Measurements from ENCODE around the gene GRM1.

Gene GRM1

DNA sequence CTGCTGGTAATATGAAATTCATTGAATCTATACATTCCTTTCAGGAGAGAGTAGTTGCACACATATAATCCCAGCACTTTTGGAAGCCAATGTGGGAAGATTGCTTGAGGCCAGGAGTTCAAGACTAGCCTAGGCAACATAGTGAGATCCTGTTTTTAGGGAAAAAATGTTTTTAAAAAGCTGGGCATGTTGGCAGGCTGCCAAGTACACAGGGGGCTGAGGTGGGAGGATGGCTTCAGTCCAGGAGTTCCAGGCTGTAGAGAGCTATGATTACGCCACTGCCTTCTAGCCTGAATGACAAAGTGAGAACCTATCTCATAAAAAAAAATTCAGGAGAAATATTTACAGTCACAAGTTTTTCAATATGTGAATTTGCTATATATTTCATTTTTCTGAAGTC, 71.9 kb downstream of the GRM1 start:
- no peak for DNase-seq

DNA sequence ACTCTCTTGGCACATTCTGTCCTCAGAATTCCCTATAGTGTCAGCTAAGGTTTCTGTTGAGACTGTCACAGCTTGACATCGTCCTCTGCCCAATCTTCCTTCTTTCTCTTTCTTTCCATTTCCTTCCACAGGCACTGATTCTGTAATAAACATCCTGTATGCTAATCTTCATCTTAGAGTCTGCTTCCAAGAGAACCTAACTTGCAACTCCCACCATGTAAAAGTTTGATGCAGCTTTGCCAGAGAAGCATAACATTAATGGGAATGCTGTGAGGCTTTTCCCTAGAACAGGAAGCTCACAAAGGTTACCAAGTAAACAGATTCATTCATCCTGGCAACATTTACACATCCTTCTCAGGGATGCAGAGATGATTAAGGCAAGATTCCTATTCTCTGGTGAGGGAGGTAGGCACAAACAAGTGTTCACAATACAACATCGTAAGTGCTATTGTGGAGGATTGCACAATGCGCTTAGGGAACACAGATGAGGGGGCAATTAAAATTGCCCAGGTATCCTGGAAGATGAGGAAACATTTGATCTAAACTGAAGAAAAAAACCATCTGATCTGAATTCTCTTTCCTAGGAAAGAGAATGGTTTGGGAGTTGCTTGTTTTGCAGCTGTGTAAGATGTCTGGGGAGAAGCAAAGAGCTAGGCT, 74.7 kb downstream of the GRM1 start:
- no peak for DNase-seq

DNA sequence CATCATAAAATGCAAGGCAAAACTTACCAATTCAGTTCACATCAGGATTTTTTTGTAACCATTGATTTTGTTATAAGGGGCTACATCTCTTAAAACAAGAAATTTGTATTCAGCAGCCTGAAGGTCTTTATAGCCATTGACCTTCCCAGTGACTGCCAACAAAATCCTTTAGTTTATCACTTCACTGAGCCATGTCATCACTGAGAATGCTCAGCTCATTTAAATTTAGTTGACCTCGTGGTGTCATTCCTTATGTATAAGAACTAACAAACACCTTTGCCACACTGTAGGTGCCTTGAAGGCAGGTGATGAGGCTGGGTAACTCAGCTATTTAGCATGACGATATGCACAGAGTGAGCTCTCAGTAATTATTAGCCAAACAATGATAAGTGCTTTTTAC, 77.7 kb downstream of the GRM1 start:
- no peak for DNase-seq

DNA sequence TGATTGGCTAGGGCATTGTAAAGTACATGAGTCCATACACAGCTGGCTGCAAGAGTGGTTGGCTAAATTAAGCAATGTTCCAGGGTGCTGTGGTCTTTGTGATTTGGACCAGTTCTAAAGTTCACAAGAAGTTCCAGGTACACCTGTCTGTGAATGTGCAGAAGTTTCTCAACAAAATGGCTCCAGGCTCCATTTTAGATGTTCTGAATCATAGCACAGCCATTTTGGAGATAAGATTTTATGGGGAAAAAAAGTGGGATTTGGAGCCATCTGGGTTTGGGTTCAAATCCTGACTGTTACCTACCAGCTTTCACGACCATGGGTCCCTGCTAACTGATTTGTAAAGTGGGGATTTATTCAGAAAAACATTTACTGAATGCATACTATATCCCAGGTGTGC, 82.1 kb downstream of the GRM1 start:
- DNase-seq = no peak

DNA sequence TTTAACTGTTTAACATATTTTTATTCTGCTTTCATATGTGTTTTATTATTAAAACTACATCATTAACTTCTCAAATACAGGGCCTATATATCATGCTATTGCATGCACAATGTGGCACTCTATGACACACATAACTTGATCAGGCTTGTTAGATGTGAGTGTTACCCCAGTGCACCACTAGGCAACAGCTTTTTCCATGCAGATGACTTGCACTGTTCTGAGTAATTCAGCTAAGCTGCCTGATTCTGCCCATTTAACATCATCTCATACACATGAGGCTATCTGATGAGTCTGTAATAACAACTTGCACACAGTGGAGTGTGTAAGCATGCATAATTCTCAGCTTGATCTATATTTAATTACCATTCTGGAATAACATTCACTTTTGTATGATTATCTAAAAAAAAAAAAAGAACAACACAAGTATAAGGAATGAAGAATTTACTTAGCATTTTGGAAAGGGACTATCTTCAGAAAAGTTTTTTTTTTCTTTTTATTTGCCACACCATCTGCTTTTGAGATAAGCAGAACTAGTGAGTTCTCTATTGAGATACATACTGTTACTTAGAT, 83.1 kb downstream of the GRM1 start:
- no peak for DNase-seq

DNA sequence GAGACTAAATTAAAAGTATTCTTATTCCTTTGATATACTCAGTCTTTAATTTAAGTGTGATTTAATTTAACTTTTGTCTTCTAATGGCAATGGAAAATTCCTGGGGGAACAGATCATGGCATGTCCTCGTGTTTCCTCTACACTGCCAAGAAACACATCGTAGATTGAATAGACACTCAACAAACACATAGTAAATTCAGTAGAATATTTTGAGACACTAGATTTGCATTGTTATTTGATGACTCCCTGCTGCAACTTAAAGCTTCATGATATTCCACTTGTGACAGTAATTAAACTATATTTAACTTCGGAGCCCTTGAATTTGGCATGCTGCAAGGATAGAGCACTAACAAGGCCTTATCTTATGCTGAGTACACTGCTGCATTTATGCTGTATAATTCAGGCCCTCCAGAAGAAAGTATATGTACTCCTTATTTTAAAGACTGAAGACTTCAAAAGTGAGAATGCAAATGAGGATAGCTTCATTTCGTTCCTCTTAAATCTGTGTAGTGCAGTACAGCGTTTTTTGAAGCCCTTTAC, 84.3 kb downstream of the GRM1 start:
- DNase-seq = no peak

DNA sequence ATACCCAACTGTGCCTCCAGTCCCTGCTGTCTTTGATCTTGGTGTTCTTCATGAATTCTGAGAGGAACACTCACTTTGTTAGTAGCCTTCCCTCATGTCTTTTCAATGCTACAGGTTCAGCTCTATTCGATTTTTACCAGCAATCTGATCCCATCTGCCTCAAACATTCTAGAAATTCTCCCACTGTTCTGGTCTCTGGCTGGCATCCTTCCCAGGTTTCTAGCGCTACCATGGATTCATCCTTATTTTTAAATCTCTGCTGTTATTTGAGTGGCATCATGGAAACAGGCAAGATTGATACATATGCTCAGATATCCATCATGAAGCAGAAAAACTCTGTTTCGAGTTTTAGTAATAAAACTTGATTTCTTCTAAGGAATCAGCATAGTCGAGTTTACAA, 94.8 kb downstream of the GRM1 start:
- DNase-seq = no peak

DNA sequence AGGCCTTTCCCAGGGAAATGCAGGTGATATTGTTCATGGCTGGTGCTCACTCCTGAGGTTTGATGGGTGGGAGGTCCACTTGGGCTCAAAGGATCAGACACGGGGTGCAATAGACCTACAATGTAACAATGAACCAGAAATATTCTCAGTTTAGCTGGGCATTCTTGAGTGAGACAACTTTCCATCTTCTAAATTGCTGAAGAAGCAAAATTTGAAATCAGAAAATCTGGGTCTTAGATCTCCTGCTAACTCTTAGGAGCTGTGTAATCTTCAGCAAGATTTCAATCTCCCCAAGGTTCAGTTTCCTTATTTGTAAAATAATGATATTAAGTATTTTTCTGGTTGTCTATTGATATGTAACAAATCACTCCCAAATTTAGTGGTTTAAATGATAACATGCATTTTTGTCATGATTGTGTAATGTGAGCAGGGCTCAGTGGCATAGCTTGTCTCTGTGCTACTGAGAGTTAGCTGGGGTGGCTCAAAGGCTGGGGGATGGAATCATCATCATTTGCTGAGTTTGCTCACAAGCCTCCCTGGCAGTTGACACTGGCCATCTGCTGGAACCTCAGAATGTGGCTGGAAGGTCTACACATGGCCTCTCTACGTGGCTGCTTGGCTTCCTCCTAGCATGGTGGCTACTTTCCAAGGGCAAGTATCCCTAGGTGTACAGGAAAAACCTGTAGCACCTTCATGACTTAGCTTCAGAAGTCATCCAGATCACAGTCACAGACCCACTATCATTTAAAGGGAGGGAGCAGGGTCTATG, 98.8 kb downstream of the GRM1 start:
- no peak for DNase-seq

DNA sequence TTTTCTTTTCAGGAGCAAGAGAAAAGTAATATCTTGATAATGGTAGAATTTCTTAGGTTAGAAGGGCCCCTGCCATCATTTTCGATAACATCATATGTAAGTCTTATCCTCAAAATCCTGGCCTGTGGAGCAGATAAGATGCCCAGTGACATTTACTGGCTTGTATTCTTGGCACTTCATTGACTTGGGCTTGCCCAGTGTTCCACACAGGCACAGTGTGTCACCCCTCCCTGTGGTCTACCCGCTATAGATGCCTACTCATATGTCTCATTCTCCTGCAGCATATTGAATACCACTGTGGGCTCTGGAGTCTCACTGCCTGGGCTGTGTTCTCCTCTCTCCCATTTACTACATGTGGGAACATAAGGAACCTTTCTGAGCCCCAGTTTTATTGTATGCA, 105.0 kb downstream of the GRM1 start:
- no peak for DNase-seq

DNA sequence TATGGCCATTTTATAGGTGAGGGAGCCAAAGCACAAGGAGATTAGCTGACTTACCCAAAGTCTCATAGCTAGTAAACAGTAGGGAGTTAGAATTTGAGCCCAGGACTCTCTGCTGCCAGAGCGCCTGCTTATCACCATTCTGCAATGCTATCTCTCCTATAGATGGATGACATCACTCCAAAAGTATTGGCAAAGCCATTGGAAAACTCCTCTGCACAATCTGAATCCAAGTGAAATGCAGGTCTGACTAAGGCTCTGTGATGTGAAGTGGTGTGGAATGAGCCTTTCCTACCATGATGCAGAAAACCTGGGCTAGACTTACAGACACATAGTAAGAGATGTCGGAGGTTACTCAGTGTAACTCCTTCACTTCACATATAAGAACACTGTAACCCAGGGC, 106.3 kb downstream of the GRM1 start:
- no peak for DNase-seq

DNA sequence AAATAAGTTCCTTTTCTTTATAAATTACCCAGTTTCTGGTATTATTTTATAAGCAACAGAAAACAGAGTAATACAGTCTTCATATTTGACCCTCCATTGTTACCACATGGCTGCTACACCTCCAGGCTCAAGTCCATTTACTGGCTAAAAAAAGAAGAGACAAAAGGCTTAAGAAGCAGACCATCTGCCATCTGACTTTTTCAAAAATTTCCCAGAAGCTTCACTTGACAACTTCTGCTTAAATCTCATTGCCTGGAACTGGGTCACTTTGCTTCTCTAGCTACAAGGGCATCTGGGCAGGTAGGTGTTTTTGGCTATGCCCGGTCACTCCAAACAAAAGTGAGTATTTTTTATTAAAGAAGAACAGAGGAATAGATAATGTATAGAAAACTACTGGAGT, 118.0 kb downstream of the GRM1 start:
- no peak for DNase-seq

DNA sequence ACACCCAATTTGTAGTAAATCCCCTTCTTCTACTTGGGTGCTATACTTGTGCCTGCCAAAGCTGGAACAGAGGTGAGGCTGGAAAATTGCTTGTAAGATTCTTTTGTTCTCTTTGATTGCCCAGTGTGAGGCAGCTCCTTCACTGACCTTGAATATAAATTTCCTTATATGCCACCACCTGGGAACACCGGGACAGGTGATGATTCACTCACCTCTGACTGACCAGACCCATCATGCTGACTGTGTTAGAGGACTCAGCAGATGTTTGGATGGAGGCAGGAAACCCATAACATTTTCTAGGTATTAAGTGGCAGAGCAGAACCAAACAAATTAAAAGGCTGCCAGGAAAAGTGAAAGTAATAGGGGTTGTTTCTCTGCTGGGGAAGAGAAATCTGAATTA, 120.9 kb downstream of the GRM1 start:
- DNase-seq = no peak

DNA sequence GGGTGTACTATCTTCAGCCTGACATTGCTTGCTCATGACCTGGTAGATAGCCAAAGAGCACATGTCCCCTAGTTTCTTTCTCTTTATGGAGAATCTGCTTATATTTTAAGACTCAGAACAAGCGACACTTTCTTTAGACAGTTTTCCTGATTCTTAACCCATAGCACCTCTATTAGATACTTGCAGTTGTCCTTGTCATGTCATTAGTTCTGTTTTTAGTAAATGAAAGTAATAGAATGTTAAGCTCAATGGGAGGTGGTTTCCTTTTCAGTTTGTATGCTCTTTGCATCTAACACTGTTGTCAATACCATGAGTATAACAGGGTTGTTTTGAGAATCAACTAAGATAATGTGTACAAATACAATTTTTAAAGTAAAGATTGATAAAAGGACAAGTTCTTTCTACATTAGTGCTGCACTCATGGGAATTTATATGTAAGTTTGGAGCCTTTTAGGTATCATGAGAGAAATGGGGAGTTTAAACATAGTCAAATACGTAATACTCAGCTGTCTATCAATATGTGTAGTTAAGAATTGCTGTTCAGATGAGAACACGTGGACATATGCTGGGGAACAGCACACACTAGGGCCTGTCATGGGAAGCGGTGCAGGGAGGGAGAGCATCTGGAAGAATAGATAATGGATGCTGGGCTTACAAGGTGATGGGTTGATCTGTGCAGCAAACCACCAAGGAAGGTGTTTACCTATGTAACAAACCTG, 124.3 kb downstream of the GRM1 start:
- DNase-seq = no peak

DNA sequence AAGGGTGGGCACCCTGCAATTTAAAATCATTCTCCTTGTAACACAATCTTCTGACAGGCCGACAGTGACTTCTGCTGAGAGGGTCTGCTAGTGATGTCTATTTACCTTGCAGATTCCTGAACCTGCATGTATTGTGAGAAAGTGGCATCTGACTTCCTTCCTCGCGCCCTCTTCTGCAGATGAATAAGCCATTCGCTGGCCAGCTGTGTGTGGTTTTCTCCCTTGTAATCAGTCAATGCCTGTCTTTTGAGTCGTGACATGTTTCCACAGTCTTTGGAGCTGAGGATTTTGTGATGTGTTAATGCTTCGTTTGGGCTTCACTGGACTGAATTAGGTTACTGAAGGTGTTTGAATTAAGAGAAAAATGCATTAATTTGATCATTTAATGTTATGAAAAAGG, 125.3 kb downstream of the GRM1 start:
- no peak for DNase-seq

DNA sequence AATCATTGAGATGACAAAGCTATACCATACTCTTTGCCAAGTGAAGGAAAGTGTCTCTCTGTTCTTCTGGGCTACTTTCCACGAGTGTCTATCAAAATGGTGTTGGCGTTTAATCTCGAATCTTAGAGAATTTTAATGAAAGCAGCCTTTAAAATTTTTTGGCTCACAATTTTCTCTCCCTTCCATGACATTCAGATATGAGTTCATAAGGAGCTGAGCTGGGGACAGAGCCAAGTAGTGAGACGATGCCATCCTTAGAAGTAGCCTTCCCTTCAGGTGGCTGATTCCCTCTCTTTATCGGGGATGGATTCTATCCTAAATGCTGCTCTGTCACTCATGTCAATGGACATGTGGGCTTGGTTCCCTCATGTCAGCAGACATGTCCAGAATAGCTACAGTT, 132.8 kb downstream of the GRM1 start:
- DNase-seq = no peak

DNA sequence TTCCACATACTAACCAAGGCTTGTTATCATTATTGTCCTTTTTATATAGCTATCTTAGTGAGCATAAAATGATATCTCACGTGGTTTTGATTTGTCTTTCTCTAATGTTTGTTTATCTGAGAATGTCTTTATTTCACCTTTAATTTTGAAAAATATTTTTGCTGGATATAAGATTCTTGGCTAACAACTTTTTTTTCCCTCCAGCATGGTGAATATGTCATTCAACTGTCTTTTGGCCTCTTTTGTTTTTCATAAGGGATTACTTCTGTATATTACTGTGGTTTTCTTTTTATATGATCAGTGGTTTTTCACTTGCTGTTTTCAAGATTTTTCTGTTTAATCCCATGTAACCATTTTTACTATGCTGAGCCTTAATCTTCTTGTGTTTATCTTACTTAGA, 141.0 kb downstream of the GRM1 start:
- DNase-seq = no peak

DNA sequence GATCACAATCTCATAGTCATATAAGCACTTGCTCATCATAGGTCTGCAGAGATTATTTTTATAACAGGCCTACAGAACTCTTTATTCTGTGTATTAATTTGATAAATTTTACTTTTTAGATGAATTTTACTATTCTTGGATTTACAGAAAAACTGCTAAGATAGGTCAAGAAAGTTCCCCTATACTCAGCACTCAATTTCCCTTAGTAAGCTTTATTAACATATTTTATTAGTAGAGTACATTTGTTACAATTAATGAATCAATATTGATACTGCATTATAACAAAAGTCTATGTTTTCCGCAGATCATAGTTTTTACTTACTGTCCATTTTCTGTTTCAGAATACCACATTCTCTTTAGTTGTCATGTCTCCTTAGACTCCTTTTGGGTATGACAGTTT, 148.9 kb downstream of the GRM1 start:
- DNase-seq = no peak

DNA sequence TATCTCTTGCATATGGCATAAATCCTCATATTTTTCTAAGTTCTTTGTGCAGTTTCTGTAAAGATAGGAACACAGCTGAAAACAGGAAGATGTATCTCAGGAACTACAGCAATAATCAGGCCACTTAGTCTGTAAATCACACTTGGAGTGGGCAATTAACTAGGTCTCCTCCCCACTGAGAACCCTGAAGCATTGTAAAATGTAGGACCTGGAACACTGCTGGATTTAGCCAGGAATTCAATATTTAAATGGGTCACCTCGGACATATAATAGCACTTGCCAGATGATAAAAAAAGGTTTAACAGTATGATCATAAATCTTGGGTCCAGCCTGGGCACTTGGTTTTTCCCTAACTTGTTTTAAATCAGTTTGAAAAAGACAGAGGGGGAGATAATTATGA, 155.0 kb downstream of the GRM1 start:
- DNase-seq = no peak

DNA sequence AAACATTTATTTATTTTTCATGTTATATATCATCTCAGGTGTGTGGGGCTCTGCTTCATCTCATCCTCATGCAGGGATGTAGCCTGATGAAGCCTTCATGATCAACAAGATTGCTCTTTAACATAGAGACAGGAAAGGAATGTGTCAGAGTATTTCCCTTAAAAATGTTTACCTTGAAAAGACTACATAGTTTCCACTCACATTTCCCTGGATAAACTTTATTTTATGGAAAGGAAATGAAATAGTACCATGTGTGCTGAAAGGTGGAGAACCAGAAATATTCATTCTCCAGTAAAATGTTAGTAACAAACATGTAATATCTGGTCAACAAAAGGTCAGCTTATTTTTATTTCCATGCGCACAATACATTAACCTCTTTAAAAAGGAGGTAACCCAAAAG, 155.8 kb downstream of the GRM1 start:
- DNase-seq = no peak

DNA sequence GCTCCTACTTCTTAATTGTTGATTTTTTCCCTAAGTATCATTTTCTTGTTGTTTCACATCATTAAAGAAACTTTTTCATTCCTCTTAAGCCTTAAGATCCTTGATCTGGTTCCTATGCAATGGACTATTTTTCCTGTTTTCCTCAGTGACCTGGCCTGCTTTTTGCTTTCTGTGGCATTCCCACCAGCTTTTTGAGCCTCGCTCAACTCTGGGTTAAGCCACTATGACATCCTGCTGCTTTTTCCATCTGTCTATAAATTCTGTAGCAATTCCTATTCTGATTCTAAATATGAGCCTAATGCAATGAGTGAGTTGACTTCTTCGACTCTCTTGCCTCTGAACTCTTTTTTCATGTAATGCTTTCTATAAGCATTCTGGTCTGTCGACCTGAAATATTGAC, 160.3 kb downstream of the GRM1 start:
- no peak for DNase-seq

DNA sequence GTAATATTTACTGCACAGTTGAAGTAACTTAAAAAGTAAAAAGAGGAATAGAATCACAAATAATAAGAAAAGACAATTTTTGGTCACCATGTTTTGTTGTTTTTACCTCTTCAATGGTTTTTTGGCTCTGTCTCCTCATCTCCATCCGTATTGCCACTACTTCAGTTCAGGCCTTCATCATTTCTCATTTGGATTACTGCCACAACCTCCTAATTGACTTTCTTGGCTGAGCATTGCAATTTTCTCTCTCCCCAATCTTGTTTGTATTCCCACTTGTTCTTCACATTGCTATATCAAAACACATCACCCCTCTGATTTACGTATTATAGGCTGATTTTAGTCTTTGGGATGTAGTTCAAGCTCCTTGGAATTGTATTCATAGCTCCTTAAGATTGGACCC, 161.7 kb downstream of the GRM1 start:
- DNase-seq = no peak

DNA sequence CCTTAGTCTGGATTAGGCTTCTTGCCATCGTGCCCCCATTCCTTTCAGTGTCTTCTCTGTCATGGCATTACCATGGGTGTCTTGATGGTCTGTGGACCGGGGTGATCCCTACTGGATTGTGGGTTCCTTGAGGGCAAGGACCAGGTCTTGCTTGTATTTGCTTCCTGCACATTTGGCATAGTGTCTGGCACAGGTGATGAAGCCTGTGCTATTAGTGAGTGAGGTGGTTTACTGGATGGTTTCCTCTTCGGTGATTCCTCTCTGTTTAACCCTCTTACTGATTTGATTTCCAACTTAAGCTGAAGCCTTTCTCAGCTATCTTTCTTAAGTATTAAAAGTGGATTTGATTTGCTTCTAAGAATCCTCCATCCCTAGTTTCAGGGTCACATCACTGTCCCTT, 162.3 kb downstream of the GRM1 start:
- no peak for DNase-seq

DNA sequence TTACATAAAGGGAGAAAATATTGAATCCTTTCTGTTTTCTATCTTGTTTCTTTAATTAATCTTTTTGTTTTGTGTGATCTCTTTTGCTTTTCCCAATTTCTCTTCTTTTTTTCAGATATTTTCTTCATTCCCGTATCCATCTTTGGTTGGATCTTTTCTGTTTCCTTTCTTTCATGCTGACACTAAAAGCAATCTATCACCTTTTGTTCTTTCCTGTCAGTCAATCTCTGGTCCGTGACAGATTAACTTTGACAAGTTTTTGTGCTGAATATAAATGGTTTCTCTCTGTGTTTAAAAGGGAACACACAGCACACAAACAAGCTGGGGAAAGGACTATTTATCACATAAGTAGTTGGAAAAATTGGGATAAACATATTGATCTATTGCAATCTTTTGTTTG, 162.8 kb downstream of the GRM1 start:
- DNase-seq = no peak

DNA sequence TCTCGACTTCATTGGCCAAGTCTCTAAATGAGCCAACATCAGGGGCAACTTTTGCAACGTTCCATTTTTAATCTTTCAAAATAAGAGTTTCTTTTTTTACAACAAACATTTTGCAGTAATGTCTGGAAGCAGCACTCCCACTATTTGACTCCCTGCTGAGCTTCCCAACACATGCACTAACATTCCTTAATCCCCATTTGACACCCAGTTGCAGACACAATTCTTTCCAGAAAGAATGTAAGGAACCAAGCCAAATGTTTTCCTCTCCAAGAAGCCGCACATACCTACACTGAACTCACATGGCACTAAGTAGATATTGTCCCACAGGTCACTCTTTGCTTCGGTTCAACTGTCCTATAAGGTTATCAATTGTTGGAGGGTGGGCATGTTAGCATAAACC, 165.6 kb downstream of the GRM1 start:
- DNase-seq = no peak

All from stimulated activated CD4-positive, alpha-beta T cell treated with anti-CD3 and anti-CD28 coated beads, Interleukin-15, amount 100 ng/mL, for 24 hours (primary cell).